Suprapubic skin (tissue), 4 donors: ENCODE measurements around the gene CCL27. TPM values are rescaled to one million over a fixed set of nuclear protein-coding genes. Genes with fewer than 3 reads are reported as not detected.

Experiments
- DNase-seq, 2 donors: peaks; one replicate each; pipeline ENCODE4 v3.0.0-alpha.2; 2019; ENCODE audit warnings: low spot score in 2 of 2
- H3K27ac ChIP-seq: fragments of 200-600 bp; sonication (generic); one replicate; pipeline ENCODE4 v1.5.1; 2019
- H3K27me3 ChIP-seq: fragments of 200-600 bp; sonication (generic); one replicate; pipeline ENCODE4 v1.5.1; 2019
- H3K36me3 ChIP-seq: fragments of 200-600 bp; sonication (generic); one replicate; pipeline ENCODE4 v1.5.1; 2019
- H3K4me1 ChIP-seq: fragments of 200-600 bp; sonication (generic); one replicate; pipeline ENCODE4 v1.5.1; 2019
- H3K4me3 ChIP-seq: fragments of 200-600 bp; sonication (generic); one replicate; pipeline ENCODE4 v1.5.1; 2019; ENCODE audit warnings: mild to moderate bottlenecking
- H3K9me3 ChIP-seq: fragments of 200-600 bp; sonication (generic); one replicate; pipeline ENCODE4 v1.5.1; 2019
- CTCF ChIP-seq, 2 donors: fragments of 200-600 bp in 1 of 2; fragments of 450-650 bp in 1 of 2; sonication (generic) in 1 of 2; IDR thresholded peaks; one replicate each; pipeline ENCODE4 v1.5.1; 2016 to 2019; ENCODE audit warnings: antibody characterized with exemption in 2 of 2, mild to moderate bottlenecking in 1 of 2, moderate library complexity in 1 of 2
- EP300 ChIP-seq: sonication (generic); formaldehyde crosslinking; IDR thresholded peaks from one replicate; pipeline ENCODE4 v1.6.1; 2017; ENCODE audit warnings: antibody characterized with exemption
- POLR2A ChIP-seq, 2 donors: fragments of 450-650 bp; IDR thresholded peaks; one replicate each; pipeline ENCODE4 v1.6.1; 2017; ENCODE audit warnings: antibody characterized with exemption in 2 of 2, mild to moderate bottlenecking in 2 of 2, moderate library complexity in 2 of 2
- POLR2AphosphoS5 ChIP-seq, 3 donors: sonication (generic); formaldehyde crosslinking; IDR thresholded peaks; one replicate each; pipeline ENCODE4 v1.6.1; 2017; ENCODE audit warnings: antibody characterized with exemption in 3 of 3
- WGBS: methylation state at CpG from one replicate; pipeline ENCODE4 v1.1.5; 2018; 5-methylcytosine and 5-hydroxymethylcytosine counted together
- total RNA-seq, 4 donors: library from RNA; depleted of rRNA; stranded (reverse); fragments of >200 nt; gene quantifications; one replicate each; pipeline ENCODE4 v1.1.0, GENCODE V29; 2016

CCL27 gene
- total RNA-seq = 100 to 1,000 TPM; 169 to 357 (median 233) TPM

GRCh38 chr9:34662526-34663302 is at the start of gene CCL27:
Gene CCL27 (minus strand): TSS chr9:34662657. CDS start chr9:34662633, 24 bp downstream.
- H3K27me3 ChIP-seq = no peaks in the 10 kb centered on the region
- H3K9me3 ChIP-seq = no peaks in the 10 kb centered on the region
- H3K4me1 ChIP-seq = peaks cover 68% of the 10 kb centered on the region
- peak within 1 kb of the TSS; percentile 94 for H3K27ac ChIP-seq
- TF ChIP-seq POLR2A (IDR thresholded peaks at IDR 0.05) (no peak), POLR2AphosphoS5 (IDR thresholded peaks at IDR 0.05) (no peak), EP300 (no peak), CTCF (IDR thresholded peaks at IDR 0.05) (no peak)
- H3K4me3 ChIP-seq = peak within 1 kb of the TSS; percentile 25
- DNase-seq = no peak
- peaks cover 24% of the 10 kb centered on the region for H3K36me3 ChIP-seq
- WGBS = 69% methylated on average over 4 of the region's 4 CpGs

- Histone ChIP-seq H3K4me1 (peaks cover 17% of the 10 kb centered on the region), H3K36me3 (no peaks in the 10 kb centered on the region), H3K4me3 (no peak overlapping the region), H3K9me3 (no peaks in the 10 kb centered on the region), H3K27ac (no peak overlapping the region), H3K27me3 (no peaks in the 10 kb centered on the region)
- no peak for TF ChIP-seq POLR2AphosphoS5 (IDR thresholded peaks at IDR 0.05)
- TF ChIP-seq EP300 = no peak
- no peak for TF ChIP-seq CTCF (IDR thresholded peaks at IDR 0.05)
- TF ChIP-seq POLR2A (IDR thresholded peaks at IDR 0.05) = no peak
- WGBS = 76% methylated on average over 1 of the region's 1 CpG
- DNase-seq = no peak
Measured at GRCh38 chr9:34712140-34712539, 49.7 kb upstream of the CCL27 start.

GRCh38 chr9:34710023-34710422 is 47.6 kb upstream of the CCL27 start, which contains the start of gene CCL21:
Gene CCL21 (minus strand): TSS chr9:34710136. CDS start chr9:34710066, 70 bp downstream.
- no peak within 1 kb of the TSS for H3K4me3 ChIP-seq
- H3K27me3 ChIP-seq = no peaks in the 10 kb centered on the region
- H3K36me3 ChIP-seq = no peaks in the 10 kb centered on the region
- WGBS = 69% methylated on average over 2 of the region's 2 CpGs
- peaks cover 9% of the 10 kb centered on the region for H3K4me1 ChIP-seq
- TF ChIP-seq CTCF (IDR thresholded peaks at IDR 0.05) = no peak
- no peaks in the 10 kb centered on the region for H3K9me3 ChIP-seq
- H3K27ac ChIP-seq = no peak within 1 kb of the TSS
- no peak for DNase-seq

- Histone ChIP-seq H3K4me3 (no peak overlapping the region), H3K27me3 (no peaks in the 10 kb centered on the region), H3K27ac (no peak overlapping the region), H3K4me1 (peaks cover 5% of the 10 kb centered on the region), H3K9me3 (no peaks in the 10 kb centered on the region), H3K36me3 (no peaks in the 10 kb centered on the region)
- no peak for DNase-seq
- 95% methylated on average over 8 of the region's 9 CpGs for WGBS
- no peak for TF ChIP-seq POLR2AphosphoS5 (IDR thresholded peaks at IDR 0.05)
- TF ChIP-seq EP300 = no peak
- TF ChIP-seq CTCF (IDR thresholded peaks at IDR 0.05) = no peak
- no peak for TF ChIP-seq POLR2A (IDR thresholded peaks at IDR 0.05)
Measured at GRCh38 chr9:34709196-34709978, 46.9 kb upstream of the CCL27 start.

GRCh38 chr9:34707130-34707529 is 44.7 kb upstream of the CCL27 start:
- Histone ChIP-seq H3K36me3 (no peaks in the 10 kb centered on the region), H3K27ac (no peak overlapping the region), H3K4me3 (no peak overlapping the region), H3K4me1 (peaks cover 2% of the 10 kb centered on the region), H3K27me3 (no peaks in the 10 kb centered on the region), H3K9me3 (no peaks in the 10 kb centered on the region)
- 92% methylated on average over 2 of the region's 2 CpGs for WGBS
- TF ChIP-seq EP300 (no peak), POLR2AphosphoS5 (IDR thresholded peaks at IDR 0.05) (no peak), CTCF (IDR thresholded peaks at IDR 0.05) (no peak), POLR2A (IDR thresholded peaks at IDR 0.05) (no peak)
- no peak for DNase-seq
